GM23338 (cell line): Measurements from ENCODE around the gene SPC24. TPM values are rescaled to one million over a fixed set of nuclear protein-coding genes. Genes with fewer than 3 reads are reported as not detected.

Source experiments
- ATAC-seq: fragments of 200-7000 bp; cut with Tn5 transposase; 3 replicates; pipeline ENCODE4 v1.9.1; 2020
- DNase-seq: peaks from one replicate; pipeline ENCODE4 v3.0.0-alpha.2; 2015; ENCODE audit warnings: low spot score
- H2AFZ ChIP-seq: fragments of 200-600 bp; sonication (generic); 2 replicates; pipeline ENCODE4 v1.8.0; 2016; ENCODE audit warnings: antibody characterized with exemption, mild to moderate bottlenecking, moderate library complexity
- H3F3A ChIP-seq: fragments of 200-600 bp; sonication (generic); replicated peaks from 2 replicates; pipeline ENCODE4 v1.8.0; 2017; ENCODE audit warnings: antibody characterized with exemption, mixed run types, low read depth
- H3K27ac ChIP-seq: fragments of 200-600 bp; sonication (generic); 2 replicates; pipeline ENCODE4 v1.6.1; 2016; ENCODE audit warnings: low read depth
- H3K27me3 ChIP-seq: fragments of 200-600 bp; sonication (generic); 2 replicates; pipeline ENCODE4 v1.8.0; 2016; ENCODE audit warnings: mild to moderate bottlenecking, mixed run types, moderate library complexity; ENCODE audit not compliant: insufficient read depth
- H3K36me3 ChIP-seq: fragments of 200-600 bp; sonication (generic); 2 replicates; pipeline ENCODE4 v1.8.0; 2016; ENCODE audit warnings: mild to moderate bottlenecking; ENCODE audit not compliant: insufficient read depth
- H3K4me1 ChIP-seq: fragments of 200-600 bp; sonication (generic); 2 replicates; pipeline ENCODE4 v1.8.0; 2016; ENCODE audit warnings: mild to moderate bottlenecking, moderate library complexity; ENCODE audit not compliant: insufficient read depth
- H3K4me2 ChIP-seq: fragments of 200-600 bp; sonication (generic); 2 replicates; pipeline ENCODE4 v1.7.1; 2017; ENCODE audit warnings: mixed run types
- H3K4me3 ChIP-seq: fragments of 200-600 bp; sonication (generic); 2 replicates; pipeline ENCODE4 v1.6.1; 2016; ENCODE audit warnings: mixed run types
- H3K79me2 ChIP-seq: fragments of 200-600 bp; sonication (generic); replicated peaks from 2 replicates; pipeline ENCODE4 v1.8.0; 2017; ENCODE audit warnings: mild to moderate bottlenecking; ENCODE audit not compliant: insufficient read depth
- H3K9me2 ChIP-seq: fragments of 200-600 bp; sonication (generic); 2 replicates; pipeline ENCODE4 v1.8.0; 2017; ENCODE audit not compliant: insufficient read depth
- H4K20me1 ChIP-seq: fragments of 200-600 bp; sonication (generic); replicated peaks from 2 replicates; pipeline ENCODE4 v1.8.0; 2017; ENCODE audit warnings: mild to moderate bottlenecking; ENCODE audit not compliant: insufficient read depth
- H3K27ac Mint-ChIP-seq: 2 replicates; pipeline ENCODE4 v1.8.0; 2020; ENCODE audit warnings: inconsistent platforms, mild to moderate bottlenecking, moderate library complexity, mixed read lengths
- H3K27me3 Mint-ChIP-seq: 3 replicates; pipeline ENCODE4 v1.8.0; 2022; ENCODE audit warnings: low read depth, mild to moderate bottlenecking, moderate library complexity, mixed read lengths, inconsistent platforms; ENCODE audit not compliant: insufficient read depth, poor library complexity
- H3K36me3 Mint-ChIP-seq: 3 replicates; pipeline ENCODE4 v1.8.0; 2021; ENCODE audit warnings: low read depth, mild to moderate bottlenecking, inconsistent platforms, moderate library complexity, mixed read lengths
- H3K4me1 Mint-ChIP-seq: 3 replicates; pipeline ENCODE4 v1.8.0; 2020; ENCODE audit warnings: mild to moderate bottlenecking, inconsistent platforms, mixed read lengths
- H3K4me3 Mint-ChIP-seq: 3 replicates; pipeline ENCODE4 v1.8.0; 2021; ENCODE audit warnings: moderate library complexity, mild to moderate bottlenecking, inconsistent platforms, mixed read lengths
- H3K9me3 Mint-ChIP-seq: 3 replicates; pipeline ENCODE4 v1.8.0; 2020; ENCODE audit warnings: moderate library complexity, mild to moderate bottlenecking, inconsistent platforms, mixed read lengths
- CREB1 ChIP-seq: fragments of 250-450 bp; sonication (Bioruptor Pico); IDR thresholded peaks from 2 replicates; pipeline ENCODE4 v1.5.0; 2020; ENCODE audit warnings: low read depth, mild to moderate bottlenecking, moderate library complexity
- CTCF ChIP-seq, 2 experiments: fragments of 200-600 bp in 1 of 2; sonication (generic) in 1 of 2; conservative IDR thresholded peaks; 2 replicates each; pipeline versions ENCODE4 v1.5.1 to v1.6.1; 2016 to 2017; ENCODE audit warnings: antibody characterized with exemption in 2 of 2, low read depth in 2 of 2, mild to moderate bottlenecking in 2 of 2, moderate library complexity in 1 of 2
- ETS1 ChIP-seq: IDR thresholded peaks from 2 replicates; pipeline ENCODE4 v1.6.1; 2016; ENCODE audit warnings: antibody characterized with exemption
- EZH2 ChIP-seq: fragments of 200-600 bp; sonication (generic); IDR thresholded peaks from one replicate; pipeline ENCODE4 v1.8.0; 2017; ENCODE audit warnings: antibody characterized with exemption, mild to moderate bottlenecking, low read depth; ENCODE audit not compliant: unreplicated experiment
- EZH2phosphoT487 ChIP-seq: fragments of 200-600 bp; sonication (generic); IDR thresholded peaks from one replicate; pipeline ENCODE4 v1.8.1; 2018; ENCODE audit warnings: antibody characterized with exemption; ENCODE audit not compliant: unreplicated experiment
- JUNB ChIP-seq: IDR thresholded peaks from one replicate; pipeline ENCODE4 v1.6.1; 2016; ENCODE audit warnings: antibody characterized with exemption; ENCODE audit not compliant: unreplicated experiment
- NANOG ChIP-seq: IDR thresholded peaks from 2 replicates; pipeline ENCODE4 v1.6.1; 2016; ENCODE audit warnings: antibody characterized with exemption, borderline replicate concordance
- POLR2AphosphoS5 ChIP-seq: IDR thresholded peaks from 2 replicates; pipeline ENCODE4 v1.6.1; 2016; ENCODE audit warnings: antibody characterized with exemption, low read depth
- STAT1 ChIP-seq: IDR thresholded peaks from one replicate; pipeline ENCODE4 v1.6.1; 2016; ENCODE audit warnings: antibody characterized with exemption; ENCODE audit not compliant: unreplicated experiment
- ZNF114 ChIP-seq: fragments of 250-450 bp; sonication (Bioruptor Pico); IDR thresholded peaks from 2 replicates; pipeline ENCODE4 v1.5.0; 2020; ENCODE audit warnings: mild to moderate bottlenecking, moderate library complexity
- ZNF331 ChIP-seq: fragments of 250-450 bp; sonication (Bioruptor Pico); IDR thresholded peaks from 2 replicates; pipeline ENCODE4 v1.5.0; 2020; ENCODE audit warnings: low read depth, mild to moderate bottlenecking, moderate library complexity
- ZNF462 ChIP-seq: fragments of 250-450 bp; sonication (Bioruptor Pico); IDR thresholded peaks from 2 replicates; pipeline ENCODE4 v1.5.0; 2020; ENCODE audit warnings: mild to moderate bottlenecking, moderate library complexity
- polyA plus RNA-seq: library from polyadenylated mRNA; unstranded; fragments of >200 nt; fragmentation: Nextera tagmentation; extraction: Ambion mirVana; gene quantifications from 2 replicates; pipeline ENCODE4 v1.2.1, GENCODE V29; 2016
- total RNA-seq: library from RNA; depleted of rRNA; stranded (reverse); fragments of >200 nt; shearing (Covaris generic); gene quantifications from 2 replicates; pipeline ENCODE4 v1.2.3, GENCODE V29; 2014

Gene SPC24
- total and polyA plus RNA-seq, 2 experiments from 2014 or later = 38.7 to 40.6 TPM

GRCh38 chr19:11190501-11190900, 34.9 kb upstream of the SPC24 start:
- no peak for DNase-seq
- Histone ChIP-seq H3K4me1 (peaks cover 8% of the 10 kb centered on the region; the same call in 1 of the 2 replicates), H3K36me3 (no peaks in the 10 kb centered on the region; the same call in 1 of the 2 replicates), H3K4me2 (no peak overlapping the region), H3K4me3 (no peak overlapping the region), H3K27ac (no peak overlapping the region), H4K20me1 (no peaks in the 10 kb centered on the region; the same call in 1 of the 2 replicates), H2AFZ (no peak overlapping the region), H3K27me3 (no peaks in the 10 kb centered on the region), H3K9me2 (no peaks in the 10 kb centered on the region), H3K79me2 (no peaks in the 10 kb centered on the region), H3F3A (0 out of 2 replicates have a peak, but pooled peaks cover 6% of the 10 kb centered on the region)
- Mint-ChIP-seq H3K36me3 (peaks cover 23% of the 10 kb centered on the region), H3K27ac (no peak overlapping the region), H3K27me3 (peaks cover 4% of the 10 kb centered on the region), H3K4me3 (no peak overlapping the region), H3K4me1 (peaks cover 1% of the 10 kb centered on the region), H3K9me3 (no peaks in the 10 kb centered on the region)
- no peak for TF ChIP-seq ETS1
- ATAC-seq = no peak

- no peak overlapping the region for H3K27ac Mint-ChIP-seq
- Histone ChIP-seq H3K4me1 (no peaks in the 10 kb centered on the region; the same call in 1 of the 2 replicates), H3K27ac (no peak overlapping the region), H4K20me1 (no peaks in the 10 kb centered on the region; the same call in 1 of the 2 replicates), H3K27me3 (no peaks in the 10 kb centered on the region), H3K9me2 (no peaks in the 10 kb centered on the region), H2AFZ (no peak overlapping the region), H3K36me3 (no peaks in the 10 kb centered on the region; the same call in 1 of the 2 replicates), H3K79me2 (no peaks in the 10 kb centered on the region), H3K4me2 (no peak overlapping the region), H3K4me3 (no peak overlapping the region), H3F3A (0 out of 2 replicates have a peak, but pooled peaks cover 6% of the 10 kb centered on the region)
- ATAC-seq (no peak), DNase-seq (no peak)
- no peak overlapping the region for H3K4me3 Mint-ChIP-seq
- no peaks in the 10 kb centered on the region for H3K9me3 Mint-ChIP-seq
- H3K4me1 Mint-ChIP-seq = no peaks in the 10 kb centered on the region
- H3K36me3 Mint-ChIP-seq = peaks cover 24% of the 10 kb centered on the region
- H3K27me3 Mint-ChIP-seq = peaks cover 4% of the 10 kb centered on the region
- no peak for TF ChIP-seq ETS1
- no peak for TF ChIP-seq ZNF462 (CRISPR knock-in tag)
- no peak for TF ChIP-seq JUNB
- TF ChIP-seq STAT1 = no peak
- TF ChIP-seq EZH2 = no peak
- no peak for TF ChIP-seq POLR2AphosphoS5
- no peak for TF ChIP-seq NANOG
- TF ChIP-seq ZNF331 = no peak
- TF ChIP-seq CTCF (conservative IDR thresholded peaks at IDR 0.05; ENCODE audit: low read depth in 2 of 2) = no peak
- TF ChIP-seq ZNF114 (CRISPR knock-in tag) = no peak
- TF ChIP-seq EZH2phosphoT487 = no peak
- no peak for TF ChIP-seq CREB1 (CRISPR knock-in tag)
Measured at GRCh38 chr19:11187441-11187840, 31.9 kb upstream of the SPC24 start.
